SU-DHL-6 (cell line): Measurements from ENCODE around the gene SLCO3A1.

Source experiments
- H2AFZ ChIP-seq: fragments of 200-600 bp; sonication (generic); 2 replicates; pipeline ENCODE4 v1.6.1; 2014; ENCODE audit warnings: low read depth, mild to moderate bottlenecking, moderate library complexity, mixed read lengths, antibody characterized with exemption, low read length; ENCODE audit not compliant: severe bottlenecking
- H3F3A ChIP-seq: fragments of 200-600 bp; shearing (Covaris generic); 2 replicates; pipeline ENCODE4 v1.6.0; 2016; ENCODE audit warnings: antibody characterized with exemption, mild to moderate bottlenecking; ENCODE audit not compliant: insufficient read depth
- H3K27ac ChIP-seq: fragments of 200-600 bp; sonication (generic); 2 replicates; pipeline ENCODE4 v1.5.1; 2016; ENCODE audit warnings: low read depth, mild to moderate bottlenecking, low read length, moderate library complexity, mixed read lengths
- H3K27me3 ChIP-seq: fragments of 200-600 bp; sonication (generic), shearing (Covaris generic); 2 replicates; pipeline ENCODE4 v1.6.0; 2014; ENCODE audit warnings: mild to moderate bottlenecking, low read length
- H3K36me3 ChIP-seq: fragments of 200-600 bp; sonication (generic); 2 replicates; pipeline ENCODE4 v1.6.1; 2014; ENCODE audit warnings: mild to moderate bottlenecking, low read length, mixed read lengths
- H3K4me2 ChIP-seq: fragments of 300-600, 200-600 bp; shearing (Covaris generic), sonication (generic); 2 replicates; pipeline ENCODE4 v1.6.0; 2014; ENCODE audit warnings: low read length, low read depth, mild to moderate bottlenecking; ENCODE audit not compliant: poor library complexity, severe bottlenecking
- H3K4me3 ChIP-seq: fragments of 200-600 bp; sonication (generic); 2 replicates; pipeline ENCODE4 v1.5.1; 2014; ENCODE audit warnings: antibody characterized with exemption, low read length, mild to moderate bottlenecking, mixed read lengths; ENCODE audit not compliant: insufficient read depth, poor library complexity, severe bottlenecking
- H3K79me2 ChIP-seq: fragments of 200-600 bp; sonication (generic); 2 replicates; pipeline ENCODE4 v1.6.1; 2014; ENCODE audit warnings: mild to moderate bottlenecking, low read length, moderate library complexity; ENCODE audit not compliant: insufficient read depth
- H3K9ac ChIP-seq: fragments of 200-600 bp; sonication (generic); 2 replicates; pipeline ENCODE4 v1.7.0; 2014; ENCODE audit warnings: mild to moderate bottlenecking, low read length
- H3K9me2 ChIP-seq: fragments of 200-600 bp; sonication (generic); replicated peaks from 2 replicates; pipeline ENCODE4 v1.6.1; 2014; ENCODE audit warnings: low read length; ENCODE audit not compliant: insufficient read depth
- H3K9me3 ChIP-seq: fragments of 200-600 bp; sonication (generic); 2 replicates; pipeline ENCODE4 v1.6.1; 2014; ENCODE audit warnings: low read length, mixed read lengths; ENCODE audit not compliant: insufficient read depth
- H4K20me1 ChIP-seq: fragments of 200-600 bp; sonication (generic); 2 replicates; pipeline ENCODE4 v1.6.1; 2014; ENCODE audit warnings: low read depth, mild to moderate bottlenecking, antibody characterized with exemption, low read length, moderate library complexity, mixed read lengths
- EZH2phosphoT487 ChIP-seq: fragments of 200-600 bp; sonication (generic), shearing (Covaris generic); conservative IDR thresholded peaks from 2 replicates; pipeline ENCODE4 v1.6.1; 2018; ENCODE audit warnings: mild to moderate bottlenecking, antibody characterized with exemption, low read length, moderate library complexity, mixed read lengths
- TF ChIP-seq, protein P1 (sequence below): fragments of 200-600 bp; sonication (generic); IDR thresholded peaks from one replicate; pipeline ENCODE4 v1.5.1; 2017; ENCODE audit warnings: antibody characterized with exemption, mild to moderate bottlenecking, low read length, moderate library complexity; ENCODE audit not compliant: insufficient read depth, poor library complexity, severe bottlenecking

SLCO3A1 gene

DNA sequence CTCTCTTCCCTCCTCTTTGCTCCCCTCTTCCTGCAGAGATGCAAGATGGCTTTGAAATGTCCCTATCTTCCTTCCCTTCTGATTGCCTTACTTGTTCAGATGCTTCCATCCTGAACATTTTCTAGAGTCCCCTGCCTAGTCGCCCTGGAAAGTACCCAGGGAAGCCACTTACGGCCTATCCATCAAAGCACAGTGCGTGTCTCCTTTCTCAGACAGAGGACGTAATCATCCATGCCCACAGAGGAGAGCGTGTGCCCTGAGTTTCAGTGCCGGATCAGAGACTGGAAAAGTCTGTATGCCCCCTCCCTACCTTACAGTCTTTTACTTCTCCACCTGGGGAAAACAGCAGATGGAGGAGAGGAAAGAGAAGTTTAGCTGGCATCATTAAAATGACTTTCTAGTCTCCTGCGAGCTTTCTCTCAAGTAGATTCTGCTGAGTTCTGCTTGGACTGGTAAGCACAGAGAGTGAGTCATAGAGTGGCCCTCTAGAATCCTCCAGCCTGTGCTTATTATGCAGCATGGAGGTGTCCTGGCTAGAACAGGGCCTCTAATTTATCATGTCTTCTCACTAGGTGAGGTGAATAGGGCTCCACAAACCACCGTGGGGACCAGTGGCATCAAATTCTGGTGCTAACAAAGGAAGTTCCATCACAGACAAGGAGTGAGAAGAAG is 114.6 kb downstream of the SLCO3A1 start:
- Histone ChIP-seq H3F3A (no peaks in the 10 kb centered on the region), H3K36me3 (no peaks in the 10 kb centered on the region), H4K20me1 (peaks cover 5% of the 10 kb centered on the region; the same call in 1 of the 2 replicates), H3K4me3 (no peak overlapping the region), H3K9me2 (no peaks in the 10 kb centered on the region), H2AFZ (no peak overlapping the region), H3K4me2 (no peak overlapping the region), H3K9ac (no peak overlapping the region), H3K27me3 (no peaks in the 10 kb centered on the region), H3K9me3 (no peaks in the 10 kb centered on the region), H3K27ac (no peak overlapping the region), H3K79me2 (no peaks in the 10 kb centered on the region)
- TF ChIP-seq, protein P1, sequence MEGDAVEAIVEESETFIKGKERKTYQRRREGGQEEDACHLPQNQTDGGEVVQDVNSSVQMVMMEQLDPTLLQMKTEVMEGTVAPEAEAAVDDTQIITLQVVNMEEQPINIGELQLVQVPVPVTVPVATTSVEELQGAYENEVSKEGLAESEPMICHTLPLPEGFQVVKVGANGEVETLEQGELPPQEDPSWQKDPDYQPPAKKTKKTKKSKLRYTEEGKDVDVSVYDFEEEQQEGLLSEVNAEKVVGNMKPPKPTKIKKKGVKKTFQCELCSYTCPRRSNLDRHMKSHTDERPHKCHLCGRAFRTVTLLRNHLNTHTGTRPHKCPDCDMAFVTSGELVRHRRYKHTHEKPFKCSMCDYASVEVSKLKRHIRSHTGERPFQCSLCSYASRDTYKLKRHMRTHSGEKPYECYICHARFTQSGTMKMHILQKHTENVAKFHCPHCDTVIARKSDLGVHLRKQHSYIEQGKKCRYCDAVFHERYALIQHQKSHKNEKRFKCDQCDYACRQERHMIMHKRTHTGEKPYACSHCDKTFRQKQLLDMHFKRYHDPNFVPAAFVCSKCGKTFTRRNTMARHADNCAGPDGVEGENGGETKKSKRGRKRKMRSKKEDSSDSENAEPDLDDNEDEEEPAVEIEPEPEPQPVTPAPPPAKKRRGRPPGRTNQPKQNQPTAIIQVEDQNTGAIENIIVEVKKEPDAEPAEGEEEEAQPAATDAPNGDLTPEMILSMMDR, result no peak
- TF ChIP-seq EZH2phosphoT487, result no peak

DNA sequence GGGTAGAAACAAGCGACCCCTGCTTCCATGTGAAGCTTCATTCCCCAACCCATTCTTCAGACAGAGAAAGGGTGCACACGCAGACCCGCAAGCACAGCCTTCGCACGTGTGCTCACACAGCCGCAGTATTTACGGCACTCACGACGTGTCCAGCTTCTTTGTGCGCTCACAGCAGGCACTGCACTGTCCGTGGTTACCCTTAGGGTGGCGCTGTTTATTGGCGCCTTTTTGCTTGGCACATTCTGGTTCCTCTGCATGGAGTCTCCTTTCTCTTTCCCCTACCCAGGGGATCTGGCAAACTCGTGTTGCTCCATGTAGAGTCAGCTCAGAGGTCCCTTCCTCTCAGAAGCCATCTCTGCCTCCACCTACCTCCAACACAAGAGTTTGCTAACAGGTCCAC is 115.1 kb downstream of the SLCO3A1 start:
- H3K9ac ChIP-seq, result no peak overlapping the region
- no peak overlapping the region for H2AFZ ChIP-seq
- no peaks in the 10 kb centered on the region for H3K27me3 ChIP-seq
- no peak overlapping the region for H3K27ac ChIP-seq
- TF ChIP-seq, protein P1, result no peak
- no peak for TF ChIP-seq EZH2phosphoT487
- H3F3A ChIP-seq, result no peaks in the 10 kb centered on the region
- no peaks in the 10 kb centered on the region for H3K79me2 ChIP-seq
- no peak overlapping the region for H3K4me3 ChIP-seq
- no peaks in the 10 kb centered on the region for H3K9me2 ChIP-seq
- H3K4me2 ChIP-seq, result no peak overlapping the region
- H3K9me3 ChIP-seq, result no peaks in the 10 kb centered on the region
- peaks cover 5% of the 10 kb centered on the region; the same call in 1 of the 2 replicates for H4K20me1 ChIP-seq
- H3K36me3 ChIP-seq, result no peaks in the 10 kb centered on the region

DNA sequence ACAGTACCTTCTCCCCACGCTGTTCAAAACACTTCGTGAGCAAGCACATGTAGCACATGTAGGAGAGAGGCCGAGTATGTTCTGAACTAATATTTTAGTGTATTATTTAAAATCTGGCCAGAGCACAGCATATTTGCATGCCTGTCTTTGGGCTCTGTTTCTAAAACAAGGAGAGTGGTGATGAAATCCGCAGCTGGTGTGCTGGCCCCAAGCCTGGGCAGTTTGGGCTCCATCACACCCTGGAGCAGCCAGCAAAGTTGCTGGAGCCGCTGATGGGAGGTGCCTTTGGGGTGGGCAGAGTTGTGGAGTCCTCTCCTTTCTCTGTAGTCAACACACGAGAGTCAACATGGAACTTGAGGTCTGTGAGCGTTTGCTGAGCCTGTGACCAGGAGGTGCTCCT is 116.6 kb downstream of the SLCO3A1 start:
- Histone ChIP-seq H3K36me3 (no peaks in the 10 kb centered on the region), H4K20me1 (peaks cover 5% of the 10 kb centered on the region; the same call in 1 of the 2 replicates), H3F3A (no peaks in the 10 kb centered on the region), H2AFZ (no peak overlapping the region), H3K4me3 (no peak overlapping the region), H3K9me2 (no peaks in the 10 kb centered on the region), H3K4me2 (no peak overlapping the region), H3K9ac (no peak overlapping the region), H3K27me3 (no peaks in the 10 kb centered on the region), H3K27ac (no peak overlapping the region), H3K79me2 (no peaks in the 10 kb centered on the region), H3K9me3 (no peaks in the 10 kb centered on the region)
- no peak for TF ChIP-seq EZH2phosphoT487
- TF ChIP-seq, protein P1, result no peak
